A549 treated with CORT108297 at 1 μM for 4 hours (cell line): ENCODE results near the gene CHMP5. TPM values are rescaled to one million over a fixed set of nuclear protein-coding genes. Genes with fewer than 3 reads are reported as not detected.

Source experiments
- total RNA-seq: library from RNA; stranded (reverse); fragments of 200-300 nt; extraction: Qiagen RNA extraction; gene quantifications from 5 replicates; pipeline ENCODE4 v1.2.3, GENCODE V29; 2022

The CHMP5 gene
- total RNA-seq = 71.1 to 94.9 TPM (median 75.7 TPM) in 5 replicates

DNA sequence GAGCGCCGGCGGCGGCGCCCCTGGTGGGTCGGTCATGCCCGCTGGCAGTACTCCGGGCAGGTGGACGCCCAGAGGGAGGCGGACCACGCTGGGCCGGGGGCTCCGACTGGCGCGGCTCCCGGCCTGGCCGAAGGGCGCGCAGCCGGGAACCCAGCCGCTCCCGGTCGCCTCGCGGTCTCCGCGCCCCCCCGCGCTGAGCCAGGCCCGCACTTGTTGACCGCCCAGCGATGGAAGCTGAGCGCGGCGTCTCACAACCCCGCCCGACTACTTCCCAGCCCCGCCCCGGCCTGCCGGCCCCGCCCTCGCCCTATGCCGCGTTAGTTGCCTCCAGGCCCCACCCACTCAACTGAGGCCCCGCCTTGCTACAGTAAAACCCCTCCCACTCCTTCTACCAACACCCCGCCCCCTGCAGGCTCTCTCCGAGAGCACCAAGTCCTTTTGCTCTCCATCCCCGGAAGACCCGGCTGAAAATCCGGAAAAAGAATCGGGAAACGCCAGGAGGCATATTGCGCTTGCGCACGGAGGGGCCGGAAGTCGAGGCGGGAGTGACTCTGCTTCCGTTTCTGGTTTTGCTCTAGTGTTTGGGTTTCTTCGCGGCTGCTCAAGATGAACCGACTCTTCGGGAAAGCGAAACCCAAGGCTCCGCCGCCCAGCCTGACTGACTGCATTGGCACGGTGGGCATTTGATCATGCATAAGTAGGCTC lies at the start of gene CHMP5, which contains the start of gene BAG1:
Gene CHMP5 (plus strand): TSS at position 577 of the 705 bp plus-strand sequence. CDS start 30 bp downstream, at position 607.
Gene BAG1 (minus strand): TSS at position 236 of the 705 bp plus-strand sequence.

DNA sequence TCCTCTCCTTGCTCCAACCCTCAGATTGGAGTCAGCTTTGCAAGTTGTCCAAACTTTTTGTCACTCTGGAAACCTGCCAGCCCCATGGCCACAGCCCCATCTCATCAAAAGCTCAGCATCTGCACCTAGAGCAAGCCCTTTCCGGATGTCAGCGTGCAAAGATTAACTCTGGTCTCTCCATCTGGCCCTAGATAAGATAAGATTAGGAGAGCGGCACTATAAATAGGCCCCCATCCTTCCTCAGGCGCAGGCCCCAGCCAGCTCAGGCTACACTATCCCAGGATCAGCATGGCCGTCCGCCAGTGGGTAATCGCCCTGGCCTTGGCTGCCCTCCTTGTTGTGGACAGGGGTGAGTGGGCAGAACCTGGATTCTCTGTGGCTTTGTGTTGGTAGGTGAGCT lies 24.9 kb upstream of the CHMP5 start, which contains the start of gene SPINK4:
Gene SPINK4 (plus strand): TSS at position 247 of the 400 bp plus-strand sequence. CDS start 42 bp downstream, at position 289.

DNA sequence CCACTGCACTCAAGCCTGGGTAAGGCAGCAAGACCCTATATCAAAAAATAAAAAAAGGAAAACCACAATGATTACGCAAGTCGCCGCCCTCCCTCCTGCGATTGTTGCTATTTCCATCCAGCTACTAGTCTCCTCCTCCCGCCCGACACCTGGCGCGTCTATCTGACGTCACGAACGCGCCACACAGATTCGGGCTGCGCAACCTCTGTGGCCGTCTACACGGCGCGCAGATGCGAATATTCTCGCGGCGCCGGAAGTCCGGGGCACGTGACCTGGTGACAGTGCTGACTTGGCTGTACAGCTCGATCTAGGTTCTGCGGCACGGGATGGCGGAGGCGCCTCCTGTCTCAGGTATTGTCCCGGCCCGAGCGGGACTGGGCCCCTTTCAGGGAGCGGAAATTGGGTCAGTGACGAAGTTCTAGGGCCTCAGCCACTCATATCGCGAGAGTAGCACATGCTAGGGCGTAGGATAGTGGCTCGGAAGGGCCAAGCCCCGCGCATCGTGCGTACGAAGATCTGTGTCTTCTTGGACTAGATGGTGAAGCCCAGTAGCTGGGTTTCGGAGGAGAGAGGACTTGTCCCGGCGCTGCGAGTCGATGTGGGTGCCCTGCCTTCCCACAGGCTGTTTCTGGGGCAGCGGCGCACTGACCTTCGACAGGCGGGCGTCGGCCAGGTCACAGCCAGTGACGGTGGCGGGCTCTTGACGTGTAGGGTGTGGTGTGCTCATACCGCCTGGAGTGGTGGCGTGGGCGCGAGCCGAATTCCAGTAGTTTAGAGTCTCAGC lies 25.6 kb downstream of the CHMP5 start, which contains the start of gene NFX1:
Gene NFX1 (plus strand): TSS at position 270 of the 784 bp plus-strand sequence. CDS start 57 bp downstream, at position 327.

Other genes with a start within 250 kb of the CHMP5 start
- 240 to 342 TPM (median 269 TPM) in 5 replicates for gene DNAJA1, start 239.8 kb upstream of the CHMP5 start, total RNA-seq
- 17.3 to 24.6 TPM (median 18.3 TPM) in 5 replicates for gene SMU1, start 188.4 kb upstream of the CHMP5 start, total RNA-seq
- 153 to 203 TPM (median 182 TPM) in 5 replicates for gene B4GALT1, start 97.7 kb upstream of the CHMP5 start, total RNA-seq
- 0.28 TPM in 1 of 5 replicates, not detected in the others for gene SPINK4, start 24.9 kb upstream of the CHMP5 start, total RNA-seq
- gene BAG1, start 341 bp upstream of the CHMP5 start, total RNA-seq = 133 to 147 TPM (median 144 TPM) in 5 replicates
- 27.5 to 30.4 TPM (median 28.9 TPM) in 5 replicates for gene NFX1, start 25.5 kb downstream of the CHMP5 start, total RNA-seq
- 0.37 to 0.52 TPM (median 0.42 TPM) in 5 replicates for gene AQP7, start 137.5 kb downstream of the CHMP5 start, total RNA-seq
- gene AQP3, start 182.5 kb downstream of the CHMP5 start, total RNA-seq = 10.9 to 19.7 TPM (median 17.3 TPM) in 5 replicates
- 55.7 to 69.2 TPM (median 65.0 TPM) in 5 replicates for gene NOL6, start 208.9 kb downstream of the CHMP5 start, total RNA-seq